NCI-H748 treated with DMSO at 0.1 percent for 48 hours (cell line): ENCODE data around the gene NCMAP.
"Not testable (repeated sequence)": the region's sequence is repeated elsewhere in the genome, so short reads cannot be mapped to it uniquely, and the experiment has no call there.

Source experiments
- DNase-seq: peaks from one replicate; lab custom pipeline; 2025; lab: John Stamatoyannopoulos, UW

NCMAP gene

GRCh38 chr1:24541711-24542346 lies 14.1 kb upstream of the NCMAP start:
- no peak for DNase-seq

GRCh38 chr1:24544239-24544638 lies 11.6 kb upstream of the NCMAP start:
- DNase-seq, result no peak

- no peak for DNase-seq
Observed at GRCh38 chr1:24545662-24546061, 10.2 kb upstream of the NCMAP start.

- no peak for DNase-seq
Observed at GRCh38 chr1:24547195-24547594, 8.7 kb upstream of the NCMAP start.

GRCh38 chr1:24548070-24548469 lies 7.8 kb upstream of the NCMAP start:
- DNase-seq, result no peak

- DNase-seq, result not testable (repeated sequence)
Observed at GRCh38 chr1:24549210-24549609, 6.7 kb upstream of the NCMAP start.

GRCh38 chr1:24551290-24551959 lies 4.5 kb upstream of the NCMAP start:
- no peak for DNase-seq

GRCh38 chr1:24551960-24552571 lies 3.8 kb upstream of the NCMAP start:
- no peak for DNase-seq

GRCh38 chr1:24553931-24554330 lies 2.0 kb upstream of the NCMAP start:
- DNase-seq, result no peak

- DNase-seq, result no peak
Observed at GRCh38 chr1:24554714-24555113, 1.2 kb upstream of the NCMAP start.

GRCh38 chr1:24556414-24556795 lies 518 bp downstream of the NCMAP start:
- DNase-seq, result no peak

GRCh38 chr1:24557220-24557619 lies 1.3 kb downstream of the NCMAP start:
- no peak for DNase-seq

GRCh38 chr1:24557711-24558131 lies 1.8 kb downstream of the NCMAP start:
- DNase-seq, result no peak

GRCh38 chr1:24558455-24558854 lies 2.6 kb downstream of the NCMAP start:
- no peak for DNase-seq

- no peak for DNase-seq
Observed at GRCh38 chr1:24558902-24559791, 3.3 kb downstream of the NCMAP start.

GRCh38 chr1:24560361-24560760 lies 4.5 kb downstream of the NCMAP start:
- no peak for DNase-seq

GRCh38 chr1:24562625-24563024 lies 6.7 kb downstream of the NCMAP start:
- DNase-seq, result no peak

- DNase-seq, result no peak
Observed at GRCh38 chr1:24564695-24565094, 8.8 kb downstream of the NCMAP start.

- no peak for DNase-seq
Observed at GRCh38 chr1:24566236-24566867, 10.5 kb downstream of the NCMAP start.

- no peak for DNase-seq
Observed at GRCh38 chr1:24567792-24568388, 12.0 kb downstream of the NCMAP start.

- DNase-seq, result no peak
Observed at GRCh38 chr1:24568475-24568874, 12.6 kb downstream of the NCMAP start.
